Skeletal muscle satellite cell (primary cell): Measurements from ENCODE around the gene BEX2.
"Not testable (repeated sequence)": the region's sequence is repeated elsewhere in the genome, so short reads cannot be mapped to it uniquely, and the experiment has no call there.

Experiments
- H3K27me3 ChIP-seq: 2 replicates; pipeline ENCODE4 v1.7.0; 2013; ENCODE audit warnings: low read length; ENCODE audit not compliant: control insufficient read depth, insufficient read depth
- H3K36me3 ChIP-seq: 2 replicates; pipeline ENCODE4 v1.7.0; 2013; ENCODE audit warnings: mild to moderate bottlenecking, control low read depth, low read length; ENCODE audit not compliant: insufficient read depth
- H3K4me1 ChIP-seq: 2 replicates; pipeline ENCODE4 v1.7.0; 2013; ENCODE audit warnings: low read length; ENCODE audit not compliant: control insufficient read depth, insufficient read depth
- H3K4me2 ChIP-seq: 2 replicates; pipeline ENCODE4 v1.7.0; 2013; ENCODE audit warnings: mild to moderate bottlenecking, low read length
- H3K4me3 ChIP-seq: 2 replicates; pipeline ENCODE4 v1.7.0; 2013; ENCODE audit warnings: low read length
- H3K9ac ChIP-seq: 2 replicates; pipeline ENCODE4 v1.7.0; 2013; ENCODE audit warnings: mild to moderate bottlenecking, low read depth, low read length, moderate library complexity
- H3K9me3 ChIP-seq: replicated peaks from 2 replicates; pipeline ENCODE4 v1.7.0; 2013; ENCODE audit warnings: mild to moderate bottlenecking, control low read depth, low read length

The BEX2 gene

DNA sequence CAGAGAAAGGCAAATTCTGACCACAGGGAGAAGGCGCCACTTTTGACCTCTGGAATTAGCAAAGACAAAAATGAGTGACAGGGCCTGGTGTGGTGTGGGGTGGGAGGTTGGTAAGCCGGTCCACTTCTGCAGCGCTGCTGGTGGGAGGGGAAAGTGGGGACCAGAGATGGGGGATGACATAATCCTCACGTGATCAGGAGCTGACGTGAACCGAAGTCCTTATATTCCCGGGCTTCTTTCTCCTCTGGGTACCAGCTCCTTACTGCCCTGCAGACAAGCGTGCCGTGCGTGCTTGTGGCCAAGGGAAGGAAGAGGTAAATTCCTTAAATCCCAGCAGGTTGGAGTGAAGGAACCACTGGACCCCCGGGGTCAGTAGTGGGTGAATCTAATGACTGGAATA, 19.2 kb upstream of the BEX2 start, which contains the start of gene TCEAL7:
TCEAL7 (plus strand) TSS at position 249 of the 400 bp plus-strand sequence. CDS start 1,165 bp downstream, outside the sequence.
- Histone ChIP-seq H3K36me3 (no peaks in the 10 kb centered on the region), H3K4me2 (peak within 1 kb of the TSS; percentile 88), H3K9me3 (no peaks in the 10 kb centered on the region), H3K4me1 (no peaks in the 10 kb centered on the region), H3K27me3 (peaks cover 7% of the 10 kb centered on the region), H3K9ac (peak within 1 kb of the TSS; percentile 69), H3K4me3 (peak within 1 kb of the TSS; percentile 66)

DNA sequence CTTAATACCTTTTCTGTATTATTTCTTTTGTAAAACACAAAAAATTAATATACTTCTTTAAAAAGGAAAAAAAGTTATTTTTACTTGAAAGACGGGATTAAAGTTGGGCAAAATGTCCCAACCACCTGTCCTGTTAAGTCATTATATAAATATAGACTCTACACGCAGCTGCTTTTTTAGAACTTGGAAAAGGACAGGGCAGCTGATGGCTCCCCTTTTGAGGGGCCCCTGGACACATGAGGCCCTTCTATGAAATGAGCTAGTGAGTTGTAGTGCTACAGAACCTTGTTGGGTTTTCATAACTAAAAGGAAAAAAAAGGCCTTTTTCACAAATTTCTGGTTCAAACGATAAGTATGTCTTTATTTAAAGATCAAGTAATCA, 600 bp upstream of the BEX2 start:
- no peaks in the 10 kb centered on the region for H3K9me3 ChIP-seq
- no peaks in the 10 kb centered on the region for H3K4me1 ChIP-seq
- H3K9ac ChIP-seq, result no peak overlapping the region
- no peak overlapping the region for H3K4me2 ChIP-seq
- H3K4me3 ChIP-seq, result no peak overlapping the region
- no peaks in the 10 kb centered on the region for H3K36me3 ChIP-seq
- H3K27me3 ChIP-seq, result peaks cover 32% of the 10 kb centered on the region

DNA sequence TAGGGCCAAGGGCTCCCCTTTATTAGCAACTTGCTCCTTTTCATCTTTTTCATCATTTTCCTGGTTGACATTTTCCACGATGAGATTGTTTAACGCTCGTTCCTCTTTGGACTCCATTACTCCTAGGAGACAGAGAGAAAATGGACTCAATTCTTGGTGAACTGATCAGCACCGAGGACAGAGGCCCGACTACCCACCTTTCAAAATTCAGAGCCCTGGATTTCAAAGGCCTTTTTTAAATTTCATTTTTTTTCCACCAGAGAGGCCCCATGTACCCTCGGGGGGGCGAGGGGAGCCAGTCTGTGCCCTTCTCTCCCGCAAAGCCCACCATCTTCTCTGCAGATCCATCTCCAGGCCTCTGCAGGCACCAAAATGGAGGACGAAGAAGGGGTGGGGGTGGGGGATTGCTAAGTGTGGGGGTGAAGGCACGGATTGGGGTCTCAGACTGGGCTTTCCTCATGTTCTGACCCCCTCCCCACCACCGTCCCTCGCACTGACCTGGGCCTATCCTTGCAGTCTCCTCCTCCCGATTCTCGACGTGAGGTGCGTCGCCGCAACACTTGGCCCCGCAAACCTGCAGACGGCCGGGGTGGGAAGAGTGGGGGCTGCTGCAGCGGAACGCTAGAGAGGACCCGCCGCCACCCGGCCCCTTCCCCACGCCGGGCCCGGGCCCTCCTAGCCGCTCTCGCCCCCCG, 783 bp downstream of the BEX2 start:
- peaks cover 39% of the 10 kb centered on the region for H3K27me3 ChIP-seq
- H3K9ac ChIP-seq, result no peak overlapping the region
- H3K4me1 ChIP-seq, result no peaks in the 10 kb centered on the region
- H3K36me3 ChIP-seq, result no peaks in the 10 kb centered on the region
- H3K4me3 ChIP-seq, result peak overlapping the region; percentile 68
- no peaks in the 10 kb centered on the region for H3K9me3 ChIP-seq
- peak overlapping the region; percentile 86 for H3K4me2 ChIP-seq

DNA sequence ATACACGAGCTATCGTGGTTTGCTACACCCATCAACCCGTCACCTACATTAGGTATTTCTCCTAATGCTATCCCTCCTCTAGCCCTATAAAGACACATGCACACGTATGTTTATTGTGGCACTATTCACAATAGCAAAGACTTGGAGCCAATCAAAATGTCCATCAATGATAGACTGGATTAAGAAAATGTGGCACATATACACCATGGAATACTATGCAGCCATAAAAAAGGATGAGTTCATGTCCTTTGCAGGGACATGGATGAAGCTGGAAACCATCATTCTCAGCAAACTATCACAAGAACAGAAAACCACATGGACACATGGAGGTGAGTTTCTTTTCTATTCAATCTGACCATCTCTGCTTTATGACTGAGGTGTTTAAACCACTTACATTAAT, 5.1 kb downstream of the BEX2 start:
- H3K9ac ChIP-seq, H3K36me3 ChIP-seq, H3K9me3 ChIP-seq, H3K4me3 ChIP-seq, H3K4me2 ChIP-seq, H3K4me1 ChIP-seq: not testable (repeated sequence)
- peaks cover 41% of the 10 kb centered on the region for H3K27me3 ChIP-seq

DNA sequence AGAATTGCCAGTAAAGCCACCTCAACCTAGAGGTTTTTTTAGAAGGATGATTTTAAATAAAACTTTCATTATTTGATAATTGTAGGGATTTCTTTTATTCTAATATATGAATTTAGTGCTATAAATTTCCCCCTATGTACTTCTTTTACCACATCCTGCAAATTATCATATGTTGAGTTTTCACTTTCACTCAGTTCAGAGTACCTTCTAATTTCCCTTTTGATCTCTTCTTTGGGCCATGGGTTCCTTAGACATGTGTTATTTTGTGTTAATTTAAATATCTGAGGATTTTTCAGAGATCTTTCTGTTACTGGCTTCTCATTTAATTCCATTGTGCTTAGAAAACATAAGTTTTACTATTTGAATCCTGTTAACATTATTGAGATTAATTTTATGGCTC, 6.1 kb downstream of the BEX2 start:
- H3K4me3 ChIP-seq, result no peak overlapping the region
- H3K4me2 ChIP-seq, result no peak overlapping the region
- H3K27me3 ChIP-seq, result peaks cover 37% of the 10 kb centered on the region
- H3K9ac ChIP-seq, result no peak overlapping the region
- no peaks in the 10 kb centered on the region for H3K4me1 ChIP-seq
- no peaks in the 10 kb centered on the region for H3K9me3 ChIP-seq
- H3K36me3 ChIP-seq, result no peaks in the 10 kb centered on the region

DNA sequence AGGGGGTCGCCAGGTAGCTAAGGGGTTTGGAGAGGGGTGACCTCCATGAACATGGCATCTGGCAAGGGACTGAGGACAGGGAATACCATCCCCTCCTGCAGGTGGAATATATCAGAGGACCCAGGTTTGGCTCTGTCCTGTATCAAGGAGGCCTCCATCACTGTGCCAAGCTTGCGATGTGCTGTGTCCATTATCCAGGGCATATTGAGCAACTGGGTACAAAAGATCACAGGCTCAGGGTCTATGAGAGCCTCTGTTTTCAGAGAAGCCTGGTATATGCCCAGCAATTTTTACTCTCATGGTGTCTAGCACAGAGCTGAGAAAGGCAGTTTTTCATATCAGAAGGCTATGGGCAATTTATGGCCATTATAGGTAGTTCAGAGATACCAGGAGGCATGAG, 17.7 kb downstream of the BEX2 start:
- H3K27me3 ChIP-seq, result peaks cover 40% of the 10 kb centered on the region
- no peaks in the 10 kb centered on the region for H3K4me1 ChIP-seq
- H3K4me3 ChIP-seq, result no peak overlapping the region
- H3K36me3 ChIP-seq, result no peaks in the 10 kb centered on the region
- no peak overlapping the region for H3K4me2 ChIP-seq
- H3K9ac ChIP-seq, result no peak overlapping the region
- no peaks in the 10 kb centered on the region for H3K9me3 ChIP-seq

DNA sequence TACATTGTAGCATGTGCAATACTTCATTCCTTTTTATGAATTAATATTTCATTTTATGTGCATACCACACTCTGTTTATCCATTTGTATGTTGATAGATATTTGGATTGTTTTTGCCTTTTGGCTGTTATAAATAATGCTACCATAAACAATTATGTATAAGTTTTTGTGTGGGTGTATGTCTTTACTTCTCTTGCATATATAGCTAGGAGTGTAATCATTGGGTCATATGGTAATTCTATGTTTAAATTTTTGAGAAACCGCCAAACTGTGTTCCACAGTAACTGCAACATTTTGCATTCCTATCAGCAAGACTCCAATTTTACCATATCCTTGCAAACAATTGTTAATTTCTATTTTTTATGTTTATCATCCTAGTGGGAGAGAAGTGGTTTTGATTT, 31.2 kb downstream of the BEX2 start:
- Histone ChIP-seq H3K9ac (no peak overlapping the region), H3K9me3 (no peaks in the 10 kb centered on the region), H3K4me2 (no peak overlapping the region), H3K4me3 (no peak overlapping the region), H3K4me1 (no peaks in the 10 kb centered on the region), H3K27me3 (peaks cover 66% of the 10 kb centered on the region), H3K36me3 (no peaks in the 10 kb centered on the region)

DNA sequence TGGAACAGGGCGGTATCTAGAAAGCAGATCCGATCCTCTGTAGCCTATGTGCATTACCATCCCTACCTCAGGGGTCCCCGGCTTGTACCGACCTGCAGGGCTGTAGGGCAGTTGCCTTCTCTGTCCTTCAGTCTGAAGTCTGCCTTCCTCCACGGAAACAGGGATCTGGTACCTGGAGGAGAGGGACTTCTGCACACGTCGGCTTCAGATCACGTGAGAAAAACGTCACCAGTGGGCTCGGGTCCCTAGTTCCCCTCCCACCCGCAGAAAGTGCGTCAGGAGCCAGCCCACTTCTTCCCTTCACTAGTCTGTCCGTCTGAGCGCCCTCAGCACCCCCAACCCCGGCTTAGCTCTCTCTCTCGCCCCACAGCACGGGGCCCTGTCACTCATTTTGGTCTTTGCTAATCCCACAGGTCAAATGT, 34.2 kb downstream of the BEX2 start, which contains the start of gene TCEAL5:
TCEAL5 (minus strand) TSS at position 170 of the 422 bp plus-strand sequence. CDS start 2,187 bp downstream, outside the sequence.
- Histone ChIP-seq H3K36me3 (no peaks in the 10 kb centered on the region), H3K4me1 (no peaks in the 10 kb centered on the region), H3K4me2 (no peak within 1 kb of the TSS), H3K27me3 (peaks cover 90% of the 10 kb centered on the region), H3K9ac (no peak within 1 kb of the TSS), H3K4me3 (no peak within 1 kb of the TSS), H3K9me3 (no peaks in the 10 kb centered on the region)

DNA sequence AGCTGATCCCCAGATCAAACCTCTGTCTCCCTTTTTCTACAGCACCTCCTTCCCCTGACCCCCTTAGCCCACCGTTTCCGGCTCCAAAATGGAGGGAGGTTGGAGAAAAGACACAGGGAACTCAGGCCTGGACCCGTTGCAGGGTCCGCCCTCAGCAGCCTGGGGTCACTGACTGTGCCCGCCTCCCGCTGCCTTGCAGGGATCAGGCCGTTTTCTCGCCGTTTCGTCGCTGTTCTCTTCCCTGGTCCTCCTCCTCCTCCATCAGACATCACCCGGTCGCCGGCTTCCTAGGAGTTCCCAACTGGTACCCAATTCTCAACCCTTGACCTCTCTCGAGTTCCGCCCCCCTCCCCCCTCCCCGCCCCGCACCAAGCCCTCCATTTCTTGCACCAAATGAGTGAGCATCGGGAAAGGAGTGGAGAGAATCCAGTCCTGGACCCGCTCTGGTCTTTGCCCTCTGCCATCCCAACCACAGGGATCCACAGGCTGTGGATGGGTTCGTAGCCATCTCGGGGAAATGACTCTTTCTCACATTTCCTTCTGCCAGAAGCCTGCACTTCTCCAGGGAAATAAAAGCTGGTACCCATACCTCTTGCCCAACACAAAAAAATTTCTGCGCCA, 34.7 kb downstream of the BEX2 start:
- Histone ChIP-seq H3K9ac (no peak overlapping the region), H3K4me2 (no peak overlapping the region), H3K27me3 (peaks cover 91% of the 10 kb centered on the region), H3K36me3 (no peaks in the 10 kb centered on the region), H3K4me3 (no peak overlapping the region), H3K4me1 (no peaks in the 10 kb centered on the region), H3K9me3 (no peaks in the 10 kb centered on the region)

DNA sequence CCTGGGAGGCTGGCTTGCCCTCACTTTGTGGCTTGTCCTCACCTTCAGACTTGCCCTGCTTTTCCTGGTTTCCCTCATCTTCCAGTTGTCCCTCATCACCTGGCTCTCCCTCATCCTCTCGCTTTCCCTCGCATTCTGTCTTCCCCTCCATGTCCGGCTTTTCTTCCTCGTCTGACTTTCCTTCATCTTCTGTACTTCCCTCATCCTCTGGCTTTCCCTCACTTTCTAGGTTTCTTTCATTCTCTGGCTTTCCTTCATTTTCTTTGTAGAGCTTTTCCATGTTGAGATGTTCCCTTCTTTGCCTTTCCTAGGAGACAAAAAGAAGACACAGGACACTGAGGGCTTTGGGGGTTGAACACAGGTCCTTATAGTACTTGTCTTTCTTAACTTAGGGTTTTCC, 36.5 kb downstream of the BEX2 start:
- Histone ChIP-seq H3K9me3 (no peaks in the 10 kb centered on the region), H3K27me3 (peaks cover 91% of the 10 kb centered on the region), H3K4me3 (no peak overlapping the region), H3K9ac (no peak overlapping the region), H3K4me1 (no peaks in the 10 kb centered on the region), H3K4me2 (no peak overlapping the region), H3K36me3 (no peaks in the 10 kb centered on the region)
